Mucosa of descending colon (tissue), 3 donors: ENCODE measurements around the gene COL25A1. TPM values are rescaled to one million over a fixed set of nuclear protein-coding genes. Genes with fewer than 3 reads are reported as not detected.

Experiments
- ATAC-seq: fragments of 200-7000 bp; cut with Tn5 transposase; one replicate; pipeline ENCODE4 v1.9.1; 2020; ENCODE audit warnings: mild to moderate bottlenecking, moderate library complexity
- DNase-seq, 3 donors: peaks; one replicate each; pipeline ENCODE4 v3.0.0-alpha.2; 2020
- H3K36me3 ChIP-seq: fragments of 200-600 bp; one replicate; pipeline ENCODE4 v1.8.0; 2021; ENCODE audit warnings: low read depth, mild to moderate bottlenecking
- H3K4me1 ChIP-seq: fragments of 200-600 bp; one replicate; pipeline ENCODE4 v1.8.0; 2021; ENCODE audit warnings: low read depth, mild to moderate bottlenecking
- H3K4me3 ChIP-seq: fragments of 200-600 bp; one replicate; pipeline ENCODE4 v1.8.0; 2021; ENCODE audit warnings: mild to moderate bottlenecking
- H3K9me3 ChIP-seq: fragments of 200-600 bp; one replicate; pipeline ENCODE4 v1.8.0; 2021; ENCODE audit warnings: mild to moderate bottlenecking
- intact Hi-C, 2 donors: fragments of 100-400 bp; cut with DNase I in 1 of 2; cut with micrococcal nuclease in 1 of 2; formaldehyde crosslinking; loops; one replicate each; pipeline versions ENCODE4 v1.11.0 to v1.11.1; 2022; cut with DNase I, micrococcal nuclease
- total RNA-seq, 3 donors: library from RNA; stranded (reverse); fragmentation: NEBNext Ultra II Directional in 2 of 3; extraction: Animal tissue kit (Norgen Biotek cat#: 25700) in 2 of 3; gene quantifications; one replicate each; pipeline versions ENCODE4 v1.2.1 to v1.2.4, GENCODE V29; 2021 to 2023
- TF ChIP-seq, protein P1 (sequence below): fragments of 200-600 bp; IDR thresholded peaks from one replicate; pipeline ENCODE4 v1.8.0; 2022; ENCODE audit warnings: antibody characterized with exemption, mild to moderate bottlenecking
- donor health status: DM: no; HTN: no; CAD: no; lungs with moderate emphysema.
- donor health status: DM: no; HTN: no; CAD: no.
- donor health status: DM: no; HTN: yes; CAD: no.

The COL25A1 gene
- total RNA-seq, 3 donors from 2014 or later = 0.12 to 0.35 (median 0.14) TPM

GRCh38 chr4:109011241-109012026 lies 291.0 kb downstream of the COL25A1 start:
- ATAC-seq (no peak), DNase-seq (no peak)
- Histone ChIP-seq H3K9me3 (no peaks in the 10 kb centered on the region), H3K36me3 (no peaks in the 10 kb centered on the region), H3K4me3 (no peak overlapping the region), H3K4me1 (no peaks in the 10 kb centered on the region)
- TF ChIP-seq, protein P1, sequence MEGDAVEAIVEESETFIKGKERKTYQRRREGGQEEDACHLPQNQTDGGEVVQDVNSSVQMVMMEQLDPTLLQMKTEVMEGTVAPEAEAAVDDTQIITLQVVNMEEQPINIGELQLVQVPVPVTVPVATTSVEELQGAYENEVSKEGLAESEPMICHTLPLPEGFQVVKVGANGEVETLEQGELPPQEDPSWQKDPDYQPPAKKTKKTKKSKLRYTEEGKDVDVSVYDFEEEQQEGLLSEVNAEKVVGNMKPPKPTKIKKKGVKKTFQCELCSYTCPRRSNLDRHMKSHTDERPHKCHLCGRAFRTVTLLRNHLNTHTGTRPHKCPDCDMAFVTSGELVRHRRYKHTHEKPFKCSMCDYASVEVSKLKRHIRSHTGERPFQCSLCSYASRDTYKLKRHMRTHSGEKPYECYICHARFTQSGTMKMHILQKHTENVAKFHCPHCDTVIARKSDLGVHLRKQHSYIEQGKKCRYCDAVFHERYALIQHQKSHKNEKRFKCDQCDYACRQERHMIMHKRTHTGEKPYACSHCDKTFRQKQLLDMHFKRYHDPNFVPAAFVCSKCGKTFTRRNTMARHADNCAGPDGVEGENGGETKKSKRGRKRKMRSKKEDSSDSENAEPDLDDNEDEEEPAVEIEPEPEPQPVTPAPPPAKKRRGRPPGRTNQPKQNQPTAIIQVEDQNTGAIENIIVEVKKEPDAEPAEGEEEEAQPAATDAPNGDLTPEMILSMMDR = no peak
- intact Hi-C loops = no loop called here

DNA sequence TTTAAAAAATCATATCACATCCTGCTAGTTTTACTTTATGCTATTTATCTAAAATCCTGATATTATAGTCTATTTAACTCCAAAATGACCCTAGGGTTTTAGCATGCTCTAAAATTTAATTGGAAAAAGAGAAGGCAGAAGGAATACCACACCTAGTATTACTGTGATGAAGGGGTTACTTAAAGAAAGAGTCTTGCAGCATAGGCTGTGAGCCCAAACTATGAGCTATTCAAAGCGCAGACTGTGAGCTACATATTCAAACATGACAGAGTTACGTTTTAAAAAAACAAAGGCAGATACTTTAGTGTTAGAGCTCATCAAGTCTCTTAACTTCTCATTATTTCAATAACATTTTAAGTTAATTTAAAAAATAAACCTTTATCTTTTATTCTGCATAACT lies 291.9 kb downstream of the COL25A1 start:
- TF ChIP-seq, protein P1 = no peak
- H3K4me1 ChIP-seq = no peaks in the 10 kb centered on the region
- H3K4me3 ChIP-seq = no peak overlapping the region
- no peaks in the 10 kb centered on the region for H3K9me3 ChIP-seq
- ATAC-seq (no peak), DNase-seq (no peak)
- no peaks in the 10 kb centered on the region for H3K36me3 ChIP-seq
- intact Hi-C loops = no loop called here

DNA sequence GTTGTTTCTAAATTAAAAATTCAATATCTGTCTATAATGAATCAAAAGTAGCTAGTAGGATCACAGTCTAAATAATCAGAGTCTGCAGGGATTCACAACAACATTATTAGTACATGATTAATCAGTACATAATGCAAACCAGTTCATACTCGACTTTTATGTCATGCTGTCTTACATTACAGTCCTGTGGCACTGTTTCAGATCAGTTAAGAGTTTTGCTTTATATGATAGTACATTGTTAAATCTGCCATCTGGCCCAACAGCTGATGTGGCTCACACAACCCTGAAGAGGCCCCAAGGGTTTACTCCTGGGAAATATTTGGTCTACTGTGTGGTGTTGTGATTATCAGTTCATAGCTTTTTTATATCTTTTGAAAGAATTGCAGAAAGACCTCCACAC lies 292.5 kb downstream of the COL25A1 start:
- no peaks in the 10 kb centered on the region for H3K4me1 ChIP-seq
- H3K4me3 ChIP-seq = no peak overlapping the region
- TF ChIP-seq, protein P1 = no peak
- no peak for DNase-seq
- intact Hi-C loops = no loop called here
- no peak for ATAC-seq
- no peaks in the 10 kb centered on the region for H3K36me3 ChIP-seq
- H3K9me3 ChIP-seq = no peaks in the 10 kb centered on the region

- ATAC-seq (no peak), DNase-seq (no peak)
- Histone ChIP-seq H3K4me3 (no peak overlapping the region), H3K4me1 (no peaks in the 10 kb centered on the region), H3K36me3 (no peaks in the 10 kb centered on the region), H3K9me3 (no peaks in the 10 kb centered on the region)
- TF ChIP-seq, protein P1 = no peak
- intact Hi-C loops = no loop called here
These were observed 294.5 kb downstream of the COL25A1 start for GRCh38 chr4:109007976-109008375.

DNA sequence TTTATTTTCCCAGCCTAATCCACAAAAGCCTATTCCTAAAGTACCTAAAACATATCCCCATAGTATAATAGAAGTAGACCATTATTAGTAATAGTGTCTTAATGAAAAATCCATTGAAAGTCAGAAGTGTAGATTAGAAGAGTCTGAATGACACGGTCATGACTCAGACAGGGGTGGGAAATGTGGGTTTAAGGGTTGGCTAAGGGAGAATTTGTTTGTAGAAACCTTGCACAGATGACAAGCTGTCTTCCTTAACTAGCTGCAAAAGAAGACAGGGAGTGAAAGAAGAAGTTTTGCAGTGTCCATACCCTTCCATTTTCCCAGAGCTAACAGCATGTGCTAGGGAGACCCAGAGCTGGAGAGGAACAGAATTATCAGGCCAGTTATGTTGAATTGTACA lies 296.9 kb downstream of the COL25A1 start:
- TF ChIP-seq, protein P1 = no peak
- H3K4me3 ChIP-seq = no peak overlapping the region
- no peak for DNase-seq
- no peak for ATAC-seq
- H3K4me1 ChIP-seq = no peaks in the 10 kb centered on the region
- intact Hi-C loops = no loop called here
- H3K36me3 ChIP-seq = no peaks in the 10 kb centered on the region
- no peaks in the 10 kb centered on the region for H3K9me3 ChIP-seq

- DNase-seq (no peak), ATAC-seq (no peak)
- Histone ChIP-seq H3K4me1 (no peaks in the 10 kb centered on the region), H3K4me3 (no peak overlapping the region), H3K36me3 (no peaks in the 10 kb centered on the region), H3K9me3 (no peaks in the 10 kb centered on the region)
- intact Hi-C loops = no loop called here
- TF ChIP-seq, protein P1 = no peak
These were observed 298.0 kb downstream of the COL25A1 start for GRCh38 chr4:109004418-109004817.
